ENCODE data around the gene NPIPA1.
"Not testable (repeated sequence)": the region's sequence is repeated elsewhere in the genome, so short reads cannot be mapped to it uniquely, and the experiment has no call there.

GRCh38 chr16:14930971-14931370, 6.3 kb upstream of the NPIPA1 start:
- not testable (repeated sequence) for TF ChIP-seq CTCF, POLR2A (IDR thresholded peaks at IDR 0.05)

All from right lobe of liver (tissue), 4 donors.